B cell (primary cell): ENCODE data around the gene CERS2. TPM values are rescaled to one million over a fixed set of nuclear protein-coding genes. Genes with fewer than 3 reads are reported as not detected.

ENCODE experiments used
- ATAC-seq: fragments of 200-7000 bp; cut with Tn5 transposase; one replicate; pipeline ENCODE4 v1.10.0; 2021; ENCODE audit warnings: low read depth, mild to moderate bottlenecking, moderate number of reproducible peaks, moderate library complexity
- CTCF ChIA-PET: fragments of 350-600 bp; sonication (Branson Sonifier 250); formaldehyde crosslinking; loops from one replicate; lab custom pipeline; 2021; ENCODE audit warnings: antibody characterized with exemption, inconsistent platforms; lab: Charles Lee
- POLR2A ChIA-PET: fragments of 350-600 bp; sonication (Branson Sonifier 250); formaldehyde crosslinking; loops from one replicate; lab custom pipeline; 2021; ENCODE audit warnings: antibody characterized with exemption; lab: Charles Lee
- DNase-seq: peaks from one replicate; pipeline ENCODE4 v3.0.0; 2013
- H2AFZ ChIP-seq: 2 replicates; pipeline ENCODE4 v1.6.1; 2012; ENCODE audit warnings: mild to moderate bottlenecking, low read depth, low read length; ENCODE audit not compliant: insufficient read depth, poor library complexity, severe bottlenecking
- H3K27ac ChIP-seq, 2 donors: 1 replicate in 1 of 2; 2 replicates in 1 of 2; pipeline ENCODE4 v1.5.1; 2012 to 2013; ENCODE audit warnings: low read length in 2 of 2, mild to moderate bottlenecking in 2 of 2, moderate library complexity in 1 of 2
- H3K27me3 ChIP-seq, 4 experiments: fragments of 200-600 bp in 1 of 4; sonication (generic) in 1 of 4; replicated peaks in 1 of 4; 1 replicate in 2 of 4; 2 replicates in 2 of 4; pipeline versions ENCODE4 v1.6.1 to v1.7.0; 2013 to 2016; ENCODE audit warnings: low read length in 3 of 4, mild to moderate bottlenecking in 2 of 4, mixed read lengths in 1 of 4, moderate library complexity in 1 of 4; ENCODE audit not compliant: insufficient read depth in 4 of 4, control insufficient read depth in 3 of 4; ENCODE audit errors: control extremely low read depth in 1 of 4
- H3K36me3 ChIP-seq, 2 experiments: replicated peaks in 1 of 2; 1 replicate in 1 of 2; 2 replicates in 1 of 2; pipeline versions ENCODE4 v1.6.1 to v1.7.1; 2013; ENCODE audit warnings: low read length in 1 of 2; ENCODE audit not compliant: insufficient read depth in 2 of 2, control insufficient read depth in 1 of 2; ENCODE audit errors: control extremely low read depth in 1 of 2, extremely low read depth in 1 of 2
- H3K4me1 ChIP-seq, 2 donors: fragments of 200-600 bp in 1 of 2; sonication (generic) in 1 of 2; 1 replicate in 1 of 2; 2 replicates in 1 of 2; pipeline versions ENCODE4 v1.5.1 to v1.6.1; 2013 to 2017; ENCODE audit warnings: low read length in 2 of 2; ENCODE audit not compliant: control insufficient read depth in 2 of 2, insufficient read depth in 2 of 2
- H3K4me2 ChIP-seq: replicated peaks from 2 replicates; pipeline ENCODE3; 2012; ENCODE audit warnings: mild to moderate bottlenecking, low read depth, low read length; ENCODE audit not compliant: poor library complexity, severe bottlenecking
- H3K4me3 ChIP-seq, 5 experiments: fragments of 200-600 bp in 1 of 5; sonication (generic) in 1 of 5; 1 replicate in 3 of 5; 2 replicates in 2 of 5; pipeline versions ENCODE4 v1.5.1 to v1.7.0; 2011 to 2016; ENCODE audit warnings: low read length in 4 of 5, mild to moderate bottlenecking in 4 of 5, low read depth in 2 of 5, control low read depth in 1 of 5, moderate library complexity in 1 of 5; ENCODE audit not compliant: insufficient read depth in 1 of 5; ENCODE audit errors: control extremely low read depth in 1 of 5, extremely low read depth in 1 of 5
- H3K79me2 ChIP-seq: fragments of 200-600 bp; sonication (generic); one replicate; pipeline ENCODE4 v1.6.0; 2016; ENCODE audit warnings: low read length; ENCODE audit not compliant: control insufficient read depth, insufficient read depth
- H3K9ac ChIP-seq: fragments of 200-600 bp; sonication (generic); 2 replicates; pipeline ENCODE4 v1.6.1; 2017; ENCODE audit warnings: mild to moderate bottlenecking, low read length, moderate library complexity
- H3K9me3 ChIP-seq, 3 donors: one replicate each; pipeline versions ENCODE4 v1.6.1 to v1.7.1; 2013; ENCODE audit warnings: low read length in 2 of 3; ENCODE audit not compliant: control insufficient read depth in 2 of 3, insufficient read depth in 1 of 3; ENCODE audit errors: control extremely low read depth in 1 of 3
- H4K20me1 ChIP-seq: 2 replicates; pipeline ENCODE4 v1.6.0; 2012; ENCODE audit warnings: mild to moderate bottlenecking, low read length; ENCODE audit not compliant: insufficient read depth, control insufficient read depth, poor library complexity, severe bottlenecking
- H3K27ac Mint-ChIP-seq: one replicate; pipeline ENCODE4 v1.8.0; 2021; ENCODE audit warnings: mixed read lengths
- H3K27me3 Mint-ChIP-seq: one replicate; pipeline ENCODE4 v1.8.0; 2021; ENCODE audit warnings: mixed read lengths
- H3K4me1 Mint-ChIP-seq: one replicate; pipeline ENCODE4 v1.8.0; 2021; ENCODE audit warnings: mixed read lengths
- H3K4me3 Mint-ChIP-seq: one replicate; pipeline ENCODE4 v1.8.0; 2021; ENCODE audit warnings: mixed read lengths
- H3K9me3 Mint-ChIP-seq: one replicate; pipeline ENCODE4 v1.8.0; 2022; ENCODE audit warnings: mixed read lengths; ENCODE audit not compliant: insufficient read depth
- EZH2 ChIP-seq: IDR thresholded peaks from 2 replicates; pipeline ENCODE4 v1.6.1; 2012; ENCODE audit warnings: borderline replicate concordance, low read depth, mild to moderate bottlenecking, moderate library complexity, low read length; ENCODE audit not compliant: insufficient read depth, poor library complexity, severe bottlenecking
- WGBS: methylation state at CpG from one replicate; pipeline ENCODE4 v1.1.5; 2013; ENCODE audit warnings: missing lambda C conversion rate; ENCODE audit not compliant: insufficient coverage; 5-methylcytosine and 5-hydroxymethylcytosine counted together
- intact Hi-C: fragments of 100-400 bp; cut with micrococcal nuclease; formaldehyde crosslinking; loops from one replicate; pipeline ENCODE4 v1.10.0; 2022
- polyA plus RNA-seq: library from polyadenylated mRNA; depleted of rRNA; stranded (reverse); fragments of >200 nt; gene quantifications from 2 replicates; pipeline ENCODE4 v1.2.3, GENCODE V29; 2012
- total RNA-seq, 2 donors: library from RNA; stranded (reverse); fragments of 120-200 nt in 1 of 2; gene quantifications; 1 replicate in 1 of 2; 2 replicates in 1 of 2; pipeline versions ENCODE4 v1.2.3 to v1.2.4, GENCODE V29; 2013 to 2022
- TF ChIP-seq, protein P1 (sequence below): fragments of 200-600 bp; IDR thresholded peaks from one replicate; pipeline ENCODE4 v1.8.0; 2022; ENCODE audit warnings: antibody characterized with exemption, mild to moderate bottlenecking

The CERS2 gene
- total and polyA plus RNA-seq, 2 donors (not counting 1 experiment from before 2014, with no cell fraction given): 68.4 to 130 TPM

DNA sequence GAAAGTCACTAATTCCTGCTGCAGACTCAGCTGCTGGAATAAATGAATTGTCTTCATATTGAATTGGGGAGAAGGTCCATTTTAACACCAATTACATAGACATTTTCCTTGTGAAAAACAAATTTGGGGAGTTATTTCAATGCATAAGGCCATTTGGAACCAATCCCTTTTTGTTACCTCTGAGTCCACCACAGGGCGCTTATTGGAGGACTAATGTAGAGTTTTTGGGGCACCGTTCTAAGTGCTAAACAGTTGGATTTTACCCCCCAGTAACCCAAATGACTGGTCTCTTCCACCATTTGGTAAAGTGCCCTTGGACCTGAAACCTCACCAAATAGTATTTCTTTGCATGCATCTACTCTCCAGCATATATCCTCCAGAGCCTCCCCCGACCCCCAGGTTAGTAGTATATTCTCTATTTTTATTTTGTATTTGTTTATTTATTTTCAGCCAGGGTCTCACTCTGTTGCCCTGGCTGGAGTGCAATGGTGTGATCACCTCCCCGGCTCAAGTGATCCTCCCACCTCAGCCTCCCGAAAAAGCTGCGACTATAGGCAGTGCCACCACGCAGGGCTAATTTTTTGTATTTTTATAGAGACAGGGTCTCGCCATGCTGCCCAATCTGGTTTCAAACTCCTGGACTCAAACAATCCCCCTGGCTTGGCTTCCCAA, 35.2 kb upstream of the CERS2 start:
- ChIA-PET POLR2A (interaction anchor here (0.5 to 1.5 kb wide), 3 partner anchors 50 to 1082 kb away, joined by 3 to 7 read pairs (median 4); partner anchors contain the start of gene MLLT11), CTCF (interaction anchor here (0.7 to 0.8 kb wide), 3 partner anchors 15 to 723 kb away, joined by 3 to 8 read pairs (median 3); no protein-coding TSS in a partner anchor)
- no peak overlapping the region for H3K27ac Mint-ChIP-seq
- no peak overlapping the region for H3K9ac ChIP-seq
- H3K4me1 ChIP-seq: peaks cover 39 to 46% of the 10 kb centered on the region in 2 donors
- no peaks in the 10 kb centered on the region for H4K20me1 ChIP-seq
- H3K36me3 ChIP-seq: peaks cover 3 to 10% of the 10 kb centered on the region in 2 experiments
- H3K27me3 ChIP-seq: no peaks in the 10 kb centered on the region
- intact Hi-C loops: loop anchor here (5.0 kb wide), 1 partner anchor 448 kb away; no protein-coding TSS in a partner anchor
- WGBS: 100% methylated on average over 1 of the region's 8 CpGs
- no peaks in the 10 kb centered on the region for H3K9me3 ChIP-seq
- peak overlapping the region; percentile 97 for H3K4me2 ChIP-seq
- ATAC-seq (no peak), DNase-seq (no peak)
- no peak overlapping the region for H3K27ac ChIP-seq
- peaks cover 60% of the 10 kb centered on the region for H3K4me1 Mint-ChIP-seq
- peak overlapping the region; percentile 90 for H3K4me3 Mint-ChIP-seq
- H3K4me3 ChIP-seq: no peak overlapping the region
- TF ChIP-seq, protein P1, sequence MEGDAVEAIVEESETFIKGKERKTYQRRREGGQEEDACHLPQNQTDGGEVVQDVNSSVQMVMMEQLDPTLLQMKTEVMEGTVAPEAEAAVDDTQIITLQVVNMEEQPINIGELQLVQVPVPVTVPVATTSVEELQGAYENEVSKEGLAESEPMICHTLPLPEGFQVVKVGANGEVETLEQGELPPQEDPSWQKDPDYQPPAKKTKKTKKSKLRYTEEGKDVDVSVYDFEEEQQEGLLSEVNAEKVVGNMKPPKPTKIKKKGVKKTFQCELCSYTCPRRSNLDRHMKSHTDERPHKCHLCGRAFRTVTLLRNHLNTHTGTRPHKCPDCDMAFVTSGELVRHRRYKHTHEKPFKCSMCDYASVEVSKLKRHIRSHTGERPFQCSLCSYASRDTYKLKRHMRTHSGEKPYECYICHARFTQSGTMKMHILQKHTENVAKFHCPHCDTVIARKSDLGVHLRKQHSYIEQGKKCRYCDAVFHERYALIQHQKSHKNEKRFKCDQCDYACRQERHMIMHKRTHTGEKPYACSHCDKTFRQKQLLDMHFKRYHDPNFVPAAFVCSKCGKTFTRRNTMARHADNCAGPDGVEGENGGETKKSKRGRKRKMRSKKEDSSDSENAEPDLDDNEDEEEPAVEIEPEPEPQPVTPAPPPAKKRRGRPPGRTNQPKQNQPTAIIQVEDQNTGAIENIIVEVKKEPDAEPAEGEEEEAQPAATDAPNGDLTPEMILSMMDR: no peak
- no peak for TF ChIP-seq EZH2
- H3K9me3 Mint-ChIP-seq: no peaks in the 10 kb centered on the region
- no peaks in the 10 kb centered on the region for H3K27me3 Mint-ChIP-seq
- peaks cover 77% of the 10 kb centered on the region for H3K79me2 ChIP-seq
- H2AFZ ChIP-seq: no peak overlapping the region

DNA sequence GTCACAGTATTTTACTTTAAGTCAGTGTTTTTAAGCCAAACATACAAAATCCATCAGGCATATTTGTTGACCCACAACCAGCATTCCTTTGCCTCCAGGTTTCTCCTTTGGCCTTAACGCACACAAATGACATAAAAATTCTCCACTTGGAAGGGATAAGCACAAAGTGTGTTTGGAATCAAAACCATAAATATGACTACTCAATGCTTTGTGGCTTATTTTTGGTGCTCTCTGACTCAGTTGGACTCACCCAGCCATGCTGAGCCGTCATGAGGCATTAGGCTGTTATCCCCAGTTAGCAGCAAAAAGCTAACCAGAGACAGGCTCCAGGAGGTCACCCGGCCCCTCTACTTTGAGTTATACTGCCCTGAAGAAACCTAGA, 34.6 kb upstream of the CERS2 start:
- Mint-ChIP-seq H3K9me3 (no peaks in the 10 kb centered on the region), H3K4me1 (peaks cover 64% of the 10 kb centered on the region), H3K27ac (peak overlapping the region; percentile 94), H3K4me3 (peak overlapping the region; percentile 90), H3K27me3 (no peaks in the 10 kb centered on the region)
- peaks cover 73% of the 10 kb centered on the region for H3K79me2 ChIP-seq
- H3K4me1 ChIP-seq: peaks cover 39 to 49% of the 10 kb centered on the region in 2 donors
- ChIA-PET POLR2A (interaction anchor here (0.5 to 1.5 kb wide), 2 partner anchors 51 to 1081 kb away, joined by 3 to 4 read pairs; partner anchors contain the start of gene MLLT11), CTCF (interaction anchor here (0.8 kb wide), 1 partner anchor 15 kb away, joined by 3 read pairs; no protein-coding TSS in a partner anchor)
- 67% methylated on average over 2 of the region's 3 CpGs for WGBS
- H4K20me1 ChIP-seq: no peaks in the 10 kb centered on the region
- H3K9me3 ChIP-seq: no peaks in the 10 kb centered on the region
- intact Hi-C loops: loop anchor here (5.0 kb wide), 1 partner anchor 447 kb away; no protein-coding TSS in a partner anchor
- H3K27ac ChIP-seq: peak overlapping the region in 1 of 2 donors; percentile 95
- peak overlapping the region; percentile 74 to 98 (median 85) for H3K4me3 ChIP-seq
- H3K27me3 ChIP-seq: no peaks in the 10 kb centered on the region
- peak overlapping the region; percentile 97 for H3K4me2 ChIP-seq
- ATAC-seq (no peak), DNase-seq (no peak)
- peaks cover 3 to 10% of the 10 kb centered on the region in 2 experiments for H3K36me3 ChIP-seq
- H2AFZ ChIP-seq: peak overlapping the region; percentile 99
- peak overlapping the region; percentile 98 for H3K9ac ChIP-seq
- TF ChIP-seq EZH2: no peak
- TF ChIP-seq, protein P1: no peak
